ENCODE data around the gene ADAM12. TPM values are rescaled to one million over a fixed set of nuclear protein-coding genes. Genes with fewer than 3 reads are reported as not detected.
"Not testable (repeated sequence)": the region's sequence is repeated elsewhere in the genome, so short reads cannot be mapped to it uniquely, and the experiment has no call there.

Gene ADAM12
- total RNA-seq, 2 donors from 2014 or later = 0.27 to 2.2 TPM

DNA sequence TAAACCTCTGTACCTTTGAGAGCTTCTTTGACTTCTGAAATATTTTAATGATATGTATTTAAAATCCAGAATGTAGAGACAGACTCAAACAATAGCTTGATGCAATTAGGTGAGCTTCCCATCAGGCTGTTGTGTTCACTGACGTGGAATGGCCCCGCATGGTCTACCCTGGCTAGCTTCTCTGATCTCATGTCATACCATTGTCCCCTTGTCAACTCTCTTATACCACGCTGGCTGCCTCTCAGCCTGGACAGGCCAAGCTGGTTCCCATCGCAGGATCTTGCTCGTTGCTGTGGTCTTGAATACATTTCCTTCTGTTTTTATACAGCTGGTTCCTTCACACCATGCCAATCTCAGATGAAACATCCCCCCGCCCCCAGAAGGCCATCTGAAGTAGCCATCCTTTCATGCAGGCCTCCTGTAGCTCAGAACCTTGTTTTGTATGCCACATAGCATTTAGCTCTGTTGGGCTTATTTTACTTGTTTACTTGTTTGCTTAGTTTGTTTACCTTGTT is 407.7 kb downstream of the ADAM12 start:
- no peak overlapping the region for H3K4me3 ChIP-seq
- H3K27ac ChIP-seq = no peak overlapping the region
- no peak for DNase-seq (ENCODE audit: low spot score)
- no peaks in the 10 kb centered on the region for H3K36me3 ChIP-seq
- TF ChIP-seq, protein P1, sequence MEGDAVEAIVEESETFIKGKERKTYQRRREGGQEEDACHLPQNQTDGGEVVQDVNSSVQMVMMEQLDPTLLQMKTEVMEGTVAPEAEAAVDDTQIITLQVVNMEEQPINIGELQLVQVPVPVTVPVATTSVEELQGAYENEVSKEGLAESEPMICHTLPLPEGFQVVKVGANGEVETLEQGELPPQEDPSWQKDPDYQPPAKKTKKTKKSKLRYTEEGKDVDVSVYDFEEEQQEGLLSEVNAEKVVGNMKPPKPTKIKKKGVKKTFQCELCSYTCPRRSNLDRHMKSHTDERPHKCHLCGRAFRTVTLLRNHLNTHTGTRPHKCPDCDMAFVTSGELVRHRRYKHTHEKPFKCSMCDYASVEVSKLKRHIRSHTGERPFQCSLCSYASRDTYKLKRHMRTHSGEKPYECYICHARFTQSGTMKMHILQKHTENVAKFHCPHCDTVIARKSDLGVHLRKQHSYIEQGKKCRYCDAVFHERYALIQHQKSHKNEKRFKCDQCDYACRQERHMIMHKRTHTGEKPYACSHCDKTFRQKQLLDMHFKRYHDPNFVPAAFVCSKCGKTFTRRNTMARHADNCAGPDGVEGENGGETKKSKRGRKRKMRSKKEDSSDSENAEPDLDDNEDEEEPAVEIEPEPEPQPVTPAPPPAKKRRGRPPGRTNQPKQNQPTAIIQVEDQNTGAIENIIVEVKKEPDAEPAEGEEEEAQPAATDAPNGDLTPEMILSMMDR (IDR thresholded peaks at IDR 0.05) = no peak
- H3K4me1 ChIP-seq (ENCODE audit: control insufficient read depth in 1 of 2, low read depth in 2 of 2) = no peaks in the 10 kb centered on the region
- no peaks in the 10 kb centered on the region for H3K27me3 ChIP-seq (replicated peaks; ENCODE audit: insufficient read depth)
- no peaks in the 10 kb centered on the region for H3K9me3 ChIP-seq
- ATAC-seq (ENCODE audit: insufficient number of reproducible peaks, low FRiP score, low read depth) = no peak

DNA sequence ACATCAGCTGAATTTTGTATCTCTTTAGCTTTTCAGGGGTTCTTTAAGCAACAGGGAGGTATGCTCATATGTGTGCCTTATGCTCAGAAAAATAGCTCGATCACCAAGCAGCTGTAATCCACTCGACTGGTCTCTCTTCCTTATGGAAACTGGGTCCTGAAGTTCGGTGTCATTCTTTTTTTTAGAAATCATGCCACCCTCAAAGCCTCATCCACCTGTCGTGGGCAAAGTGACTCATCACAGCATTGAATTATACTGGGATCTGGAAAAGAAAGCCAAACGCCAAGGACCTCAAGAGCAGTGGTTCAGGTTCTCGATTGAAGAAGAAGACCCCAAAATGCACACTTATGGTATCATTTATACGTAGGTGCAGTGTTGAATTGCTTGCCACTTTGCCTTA is 408.3 kb downstream of the ADAM12 start:
- TF ChIP-seq, protein P1 (IDR thresholded peaks at IDR 0.05) = no peak
- ATAC-seq (ENCODE audit: insufficient number of reproducible peaks, low FRiP score, low read depth) = no peak

DNA sequence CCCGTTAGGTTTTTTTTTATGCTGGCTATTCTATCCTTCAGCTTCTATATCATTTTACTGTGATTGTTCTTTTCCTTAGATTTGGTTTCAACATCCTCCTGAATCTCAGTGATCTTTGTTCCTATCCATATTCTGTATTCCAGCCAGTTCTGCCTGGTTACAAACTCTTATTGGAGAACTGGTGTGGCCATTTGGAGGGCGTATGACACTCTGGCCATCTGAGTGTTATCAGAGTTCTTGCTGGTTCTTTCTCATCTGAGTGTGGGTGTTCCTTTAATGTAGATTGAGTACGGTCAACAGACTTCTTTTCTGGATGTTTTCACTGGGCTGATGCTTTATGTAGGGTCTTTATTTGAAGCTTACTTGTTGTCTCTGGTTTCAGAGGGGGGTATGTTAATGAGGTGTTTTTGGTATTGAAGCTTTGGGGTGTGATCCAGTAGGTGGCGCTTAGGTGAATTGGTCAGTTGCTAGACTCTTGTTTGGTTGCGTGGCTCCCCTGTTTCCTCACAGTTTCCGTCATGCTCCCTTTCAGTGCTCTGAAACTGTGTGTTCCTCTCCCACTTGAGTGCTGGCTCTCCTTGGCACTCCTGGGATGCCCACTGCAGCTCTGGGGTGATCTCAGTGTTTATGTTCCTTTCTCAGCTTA is 411.2 kb downstream of the ADAM12 start:
- ATAC-seq (ENCODE audit: insufficient number of reproducible peaks, low FRiP score, low read depth) (no peak), DNase-seq (ENCODE audit: low spot score) (no peak)
- no peaks in the 10 kb centered on the region for H3K27me3 ChIP-seq (replicated peaks; ENCODE audit: insufficient read depth)
- H3K4me1 ChIP-seq (ENCODE audit: control insufficient read depth in 1 of 2, low read depth in 2 of 2) = no peaks in the 10 kb centered on the region
- H3K4me3 ChIP-seq = no peak overlapping the region
- no peaks in the 10 kb centered on the region for H3K36me3 ChIP-seq
- H3K9me3 ChIP-seq = no peaks in the 10 kb centered on the region
- TF ChIP-seq, protein P1 (IDR thresholded peaks at IDR 0.05) = no peak
- no peak overlapping the region for H3K27ac ChIP-seq

More for the DNA sequence above, 408.3 kb downstream of the ADAM12 start:
- no peak overlapping the region for H3K4me3 ChIP-seq
- H3K27me3 ChIP-seq (replicated peaks; ENCODE audit: insufficient read depth) = no peaks in the 10 kb centered on the region
- H3K36me3 ChIP-seq = no peaks in the 10 kb centered on the region
- no peak overlapping the region for H3K27ac ChIP-seq
- H3K9me3 ChIP-seq = no peaks in the 10 kb centered on the region
- no peaks in the 10 kb centered on the region for H3K4me1 ChIP-seq (ENCODE audit: control insufficient read depth in 1 of 2, low read depth in 2 of 2)
- no peak for DNase-seq (ENCODE audit: low spot score)

GRCh38 chr10:125970077-125970630 is 418.1 kb downstream of the ADAM12 start:
- DNase-seq (ENCODE audit: low spot score); H3K9me3 ChIP-seq; ATAC-seq (ENCODE audit: insufficient number of reproducible peaks, low FRiP score, low read depth); H3K27me3 ChIP-seq (replicated peaks; ENCODE audit: insufficient read depth); H3K4me1 ChIP-seq (ENCODE audit: control insufficient read depth in 1 of 2, low read depth in 2 of 2); H3K4me3 ChIP-seq; H3K27ac ChIP-seq; H3K36me3 ChIP-seq: not testable (repeated sequence)

- H3K27ac ChIP-seq = no peak overlapping the region
- H3K27me3 ChIP-seq (replicated peaks; ENCODE audit: insufficient read depth) = no peaks in the 10 kb centered on the region
- H3K4me3 ChIP-seq = no peak overlapping the region
- no peak for DNase-seq (ENCODE audit: low spot score)
- ATAC-seq (ENCODE audit: insufficient number of reproducible peaks, low FRiP score, low read depth) = no peak
- H3K4me1 ChIP-seq (ENCODE audit: control insufficient read depth in 1 of 2, low read depth in 2 of 2) = no peaks in the 10 kb centered on the region
- H3K36me3 ChIP-seq = no peaks in the 10 kb centered on the region
- TF ChIP-seq, protein P1 (IDR thresholded peaks at IDR 0.05) = no peak
- no peaks in the 10 kb centered on the region for H3K9me3 ChIP-seq
These were observed 420.7 kb downstream of the ADAM12 start for GRCh38 chr10:125967533-125967932.
